K562 (cell line): Measurements from ENCODE around the gene PTPRE. TPM values are rescaled to one million over a fixed set of nuclear protein-coding genes. Genes with fewer than 3 reads are reported as not detected.

Experiments used
- ATAC-seq: fragments of 200-7000 bp; cut with Tn5 transposase; 3 replicates; pipeline ENCODE4 v1.9.1; 2020; ENCODE audit warnings: moderate library complexity
- BruUV-seq: library from RNA; stranded (reverse); fragments of 400-500 nt; replicated peaks from 2 replicates; lab custom pipeline; 2021; lab: Mats Ljungman, UMichigan
- CTCF ChIA-PET: fragments of 300-600 bp; formaldehyde crosslinking; extraction: SDS; loops from one replicate; lab custom pipeline; 2021; ENCODE audit warnings: low intra/inter-chr PET ratio; lab: Yijun Ruan, JAX
- POLR2A ChIA-PET: fragments of 300-600, 350-650 bp; sonication (Branson Sonifier 250); formaldehyde crosslinking; extraction: SDS; loops from one replicate; lab custom pipeline; 2021; ENCODE audit warnings: antibody characterized with exemption, inconsistent platforms; lab: Yijun Ruan, JAX
- DNase-seq, 4 experiments: peaks; one replicate each; pipeline versions ENCODE4 v3.0.0 to v3.0.0-alpha.2; 2011 to 2018; ENCODE audit warnings: low spot score in 3 of 4, mixed read lengths in 3 of 4; ENCODE audit errors: extremely low read depth in 1 of 4
- FAIRE-seq: peaks from 2 replicates; lab custom pipeline; 2011; peaks lifted over from hg19 to GRCh38; lab: Jason Lieb, UNC
- H2AFZ ChIP-seq: 2 replicates; pipeline ENCODE4 v1.6.0; 2011; ENCODE audit warnings: low read depth, low read length, control low read depth, inconsistent platforms
- H3K27ac ChIP-seq: fragments of 200-600 bp; 3 replicates; pipeline ENCODE4 v1.8.0; 2011; ENCODE audit warnings: low read depth, mild to moderate bottlenecking, control low read depth, inconsistent platforms, low read length, moderate library complexity, mixed read lengths; ENCODE audit errors: extremely low read depth
- H3K27me3 ChIP-seq, 2 experiments: fragments of 300-600 bp in 1 of 2; 2 replicates in 1 of 2; 3 replicates in 1 of 2; pipeline versions ENCODE4 v1.6.0 to v1.8.0; 2011; ENCODE audit warnings: inconsistent platforms in 2 of 2, low read length in 2 of 2, mild to moderate bottlenecking in 1 of 2, mixed read lengths in 1 of 2, moderate library complexity in 1 of 2; ENCODE audit not compliant: control insufficient read depth in 2 of 2, insufficient read depth in 2 of 2
- H3K36me3 ChIP-seq: fragments of 300-600 bp; 3 replicates; pipeline ENCODE4 v1.8.0; 2011; ENCODE audit warnings: mild to moderate bottlenecking, low read length, inconsistent platforms; ENCODE audit not compliant: control insufficient read depth, insufficient read depth
- H3K4me1 ChIP-seq, 2 experiments: fragments of 200-600 bp in 1 of 2; replicated peaks in 1 of 2; 2 replicates in 1 of 2; 3 replicates in 1 of 2; pipeline versions ENCODE4 v1.5.1 to v1.8.0; 2011; ENCODE audit warnings: inconsistent platforms in 2 of 2, low read length in 2 of 2, mild to moderate bottlenecking in 1 of 2, mixed read lengths in 1 of 2, moderate library complexity in 1 of 2; ENCODE audit not compliant: control insufficient read depth in 2 of 2, insufficient read depth in 2 of 2
- H3K4me2 ChIP-seq: 2 replicates; pipeline ENCODE4 v1.6.1; 2011; ENCODE audit warnings: low read length, control low read depth, inconsistent platforms, mixed read lengths; ENCODE audit not compliant: insufficient read depth
- H3K4me3 ChIP-seq: fragments of 200-600 bp; sonication (generic), shearing (Covaris generic); 2 replicates; pipeline ENCODE4 v1.5.1; 2016; ENCODE audit warnings: control low read depth, inconsistent platforms
- H3K79me2 ChIP-seq: fragments of 200-600 bp; 3 replicates; pipeline ENCODE4 v1.8.0; 2011; ENCODE audit warnings: low read length, inconsistent platforms; ENCODE audit not compliant: control insufficient read depth, insufficient read depth
- H3K9ac ChIP-seq, 2 experiments: 2 replicates each; pipeline versions ENCODE4 v1.6.0 to v1.6.1; 2011; ENCODE audit warnings: low read depth in 2 of 2, low read length in 2 of 2, control low read depth in 1 of 2, inconsistent platforms in 1 of 2, mild to moderate bottlenecking in 1 of 2, mixed read lengths in 1 of 2; ENCODE audit not compliant: insufficient read depth in 1 of 2
- H3K9me1 ChIP-seq: one replicate; pipeline ENCODE4 v1.6.0; 2011; ENCODE audit warnings: inconsistent platforms, mild to moderate bottlenecking, low read length, moderate library complexity; ENCODE audit not compliant: control insufficient read depth, insufficient read depth
- H3K9me3 ChIP-seq: replicated peaks from 2 replicates; pipeline ENCODE4 v1.5.1; 2011; ENCODE audit warnings: low read depth, low read length, inconsistent platforms; ENCODE audit not compliant: control insufficient read depth, insufficient read depth
- H4K20me1 ChIP-seq: replicated peaks from 2 replicates; pipeline ENCODE4 v1.6.1; 2011; ENCODE audit warnings: low read length, inconsistent platforms, mixed read lengths; ENCODE audit not compliant: control insufficient read depth, insufficient read depth
- CHD4 ChIP-seq: fragments of 200-600 bp; sonication (generic); IDR thresholded peaks from 3 replicates; pipeline ENCODE4 v1.6.1; 2012; ENCODE audit warnings: low read depth, mild to moderate bottlenecking, mixed read lengths, low read length, inconsistent platforms; ENCODE audit not compliant: insufficient read depth, insufficient replicate concordance, poor library complexity, severe bottlenecking
- PCBP1 ChIP-seq: fragments of 200-400 bp; formaldehyde crosslinking; IDR thresholded peaks from 2 replicates; pipeline ENCODE4 v1.6.1; 2018; ENCODE audit warnings: mild to moderate bottlenecking, low read depth, low read length; ENCODE audit not compliant: poor library complexity, severe bottlenecking
- TRIM24 ChIP-seq, 2 experiments: fragments of 450-650 bp; IDR thresholded peaks; 2 replicates each; pipeline ENCODE4 v1.6.1; 2016
- ZFP30 ChIP-seq: fragments of 250-450 bp; sonication (Bioruptor Pico); IDR thresholded peaks from 2 replicates; pipeline ENCODE4 v1.8.0; 2022; ENCODE audit warnings: moderate library complexity, mild to moderate bottlenecking, inconsistent platforms, borderline replicate concordance
- ZNF507 ChIP-seq: conservative IDR thresholded peaks from 2 replicates; pipeline ENCODE4 v1.6.1; 2017; ENCODE audit warnings: missing genetic modification characterization, missing compliant biosample characterization
- WGBS: fragments of 100-300 bp; shearing (Covaris generic); methylation state at CpG from one replicate; pipeline ENCODE4 v1.1.6; 2016; ENCODE audit warnings: low coverage, mixed read lengths; ENCODE audit not compliant: insufficient coverage; ENCODE audit errors: missing lambda C conversion rate; 5-methylcytosine and 5-hydroxymethylcytosine counted together
- in situ Hi-C: fragments of 300-500 bp; cut with MboI; formaldehyde crosslinking; loops from 4 replicates; pipeline ENCODE4 v1.15.0; 2018; ENCODE audit warnings: inconsistent platforms, mixed read lengths
- intact Hi-C: fragments of 100-400 bp; cut with micrococcal nuclease; formaldehyde crosslinking; loops from 2 replicates; pipeline ENCODE4 v1.14.2; 2022
- polyA plus RNA-seq, 8 experiments: library from polyadenylated mRNA; depleted of rRNA in 4 of 8; stranded (reverse) in 5 of 8; unstranded in 3 of 8; fragments of >200 nt; fragmentation: Nextera tagmentation in 2 of 8; fragmentation: Illumina TruSeq in 1 of 8; extraction: Ambion mirVana in 2 of 8; extraction: Trizol in 1 of 8; gene quantifications; 2 replicates each; pipeline versions ENCODE4 v1.2.1 to v1.2.3, GENCODE V29; 2011 to 2014; ENCODE audit warnings: inconsistent platforms in 1 of 8, missing spikeins in 1 of 8
- total RNA-seq, 7 experiments: library from RNA; depleted of rRNA in 6 of 7; stranded (reverse); fragments of >200 nt in 6 of 7; fragmentation: Illumina TruSeq in 2 of 7; extraction: Trizol in 2 of 7; gene quantifications; 2 replicates each; pipeline versions ENCODE4 v1.2.1 to v1.2.3, GENCODE V29; 2011 to 2021; ENCODE audit warnings: low replicate concordance in 1 of 7

The PTPRE gene
- total and polyA plus RNA-seq, 9 of the 15 experiments (the other 6 are each of a cell fraction or from before 2014, with no cell fraction given), result 0.01 to 0.13 (median 0.04) TPM; not detected in 4

GRCh38 chr10:127998501-127999144, 91.7 kb downstream of the PTPRE start (continued):
- TF ChIP-seq ZFP30, result no peak
- no peak for TF ChIP-seq ZNF507 (tag)

GRCh38 chr10:127999297-128000129, 92.6 kb downstream of the PTPRE start:
- Histone ChIP-seq H4K20me1 (no peaks in the 10 kb centered on the region), H3K4me1 (no peaks in the 10 kb centered on the region), H2AFZ (no peak overlapping the region), H3K9me3 (no peaks in the 10 kb centered on the region), H3K27ac (no peak overlapping the region), H3K36me3 (no peaks in the 10 kb centered on the region), H3K79me2 (no peaks in the 10 kb centered on the region), H3K4me2 (no peak overlapping the region), H3K27me3 (peaks cover 2 to 25% of the 10 kb centered on the region in 2 experiments; a peak in 4 of 5 replicates), H3K4me3 (no peak overlapping the region), H3K9ac (no peak overlapping the region), H3K9me1 (no peaks in the 10 kb centered on the region)
- TF ChIP-seq PCBP1 (no peak), CHD4 (no peak), TRIM24 (IDR thresholded peaks at IDR 0.05) (no peak)
- POLR2A ChIA-PET, result no interaction called here
- no TSS peak for BruUV-seq
- FAIRE-seq, result no peak
- 1% methylated on average over 19 of the region's 23 CpGs for WGBS
- in situ Hi-C loops, result no loop called here
- DNase-seq, result no peak
- no peak for ATAC-seq
- intact Hi-C loops, result no loop called here
- CTCF ChIA-PET, result no interaction called here
